GM18867 (cell line): ENCODE measurements around the gene ETS1.

ENCODE experiments used
- ATAC-seq: cut with Tn5 transposase; IDR thresholded peaks from one replicate; pipeline ENCODE4 v1.9.1; 2021; ENCODE audit warnings: mild to moderate bottlenecking, moderate library complexity; ENCODE audit not compliant: unreplicated experiment

ETS1 gene

DNA sequence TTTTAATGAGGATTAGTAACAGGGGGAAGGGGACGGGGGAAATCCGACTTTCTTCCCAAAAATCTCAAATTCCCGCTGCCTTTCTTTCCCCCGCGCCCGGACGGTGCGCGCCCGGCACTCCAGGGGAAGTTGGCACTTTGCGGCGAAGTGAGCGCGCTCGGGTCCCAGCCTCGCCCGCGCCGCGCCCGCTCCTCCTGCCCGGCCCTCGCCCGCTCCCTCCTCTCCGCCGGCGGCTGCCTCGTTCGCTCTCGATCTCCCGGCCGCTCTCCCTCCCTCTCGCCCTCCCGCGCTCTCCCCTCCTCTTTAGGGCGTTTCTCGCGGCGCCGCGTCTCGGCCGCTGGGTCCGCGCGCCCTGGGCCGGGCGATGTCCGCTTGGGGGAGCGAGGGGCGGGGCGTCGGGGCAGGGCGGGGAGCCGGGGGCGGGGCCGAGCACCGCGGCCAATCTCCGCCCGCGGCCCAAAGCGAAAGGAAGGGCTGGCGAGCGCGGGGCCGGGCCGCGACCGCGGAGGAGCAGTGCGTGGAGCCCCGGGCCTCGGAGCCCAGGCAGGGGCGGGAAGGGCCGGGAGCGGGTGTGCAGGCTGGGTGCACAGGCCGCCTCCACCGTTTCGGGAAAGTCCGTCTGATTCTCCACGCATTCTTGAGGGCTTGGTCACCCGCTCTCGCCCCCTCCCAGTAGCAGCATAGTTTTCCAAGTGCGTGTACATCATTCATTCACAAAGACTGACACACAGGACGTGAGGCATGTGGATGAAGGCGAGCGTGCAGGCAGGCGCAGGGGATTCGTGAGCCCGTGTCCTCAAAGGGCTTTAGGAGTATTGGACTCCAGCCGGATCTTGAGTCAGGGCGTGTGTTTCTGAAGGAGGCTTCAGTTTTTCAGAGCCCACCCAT, 65.1 kb downstream of the ETS1 start:
- peak; percentile 86 for ATAC-seq

- no peak for ATAC-seq
These were observed 65.7 kb downstream of the ETS1 start for GRCh38 chr11:128521682-128522054.

DNA sequence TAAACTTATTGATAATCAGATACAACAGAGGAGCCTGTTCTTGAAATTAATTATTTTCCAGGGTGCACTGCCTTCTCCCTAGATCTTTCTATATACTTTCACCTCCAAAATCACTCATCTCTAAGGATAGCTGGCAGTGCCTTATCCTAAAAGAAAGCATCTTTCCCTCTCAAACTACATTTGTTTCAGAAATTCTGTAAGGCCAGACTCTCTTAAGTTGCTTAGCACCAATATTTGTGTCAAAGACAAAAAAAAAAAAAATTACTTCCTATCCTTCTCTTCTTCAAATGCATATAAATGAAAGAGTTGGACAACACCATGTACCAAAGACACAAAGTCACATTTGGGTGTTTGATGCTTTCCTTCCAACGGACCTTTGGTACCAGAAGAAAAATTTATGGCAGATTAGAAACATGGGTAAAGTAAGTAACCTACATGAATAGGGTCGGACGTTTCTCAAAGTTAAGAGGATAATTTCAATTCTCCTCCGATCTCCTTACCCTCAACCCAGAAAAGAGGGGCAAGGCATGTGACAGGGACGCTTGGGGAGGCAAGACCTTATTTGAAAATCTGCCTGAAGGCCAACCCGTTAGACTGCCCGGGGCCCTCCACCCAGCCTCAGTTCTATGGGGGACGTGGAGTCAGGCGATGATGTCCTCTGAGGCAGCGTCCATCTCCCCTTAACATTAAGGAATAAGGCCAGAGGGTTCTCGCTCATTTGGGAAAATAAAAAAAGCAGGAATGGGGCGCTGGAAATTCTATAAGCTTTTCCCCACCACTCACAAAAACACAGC, 66.3 kb downstream of the ETS1 start:
- ATAC-seq, result no peak

- no peak for ATAC-seq
These were observed 67.0 kb downstream of the ETS1 start for GRCh38 chr11:128520206-128520887.

GRCh38 chr11:128519338-128519737, 68.0 kb downstream of the ETS1 start:
- ATAC-seq, result no peak

- no peak for ATAC-seq
These were observed 68.7 kb downstream of the ETS1 start for GRCh38 chr11:128518493-128519207.

- no peak for ATAC-seq
These were observed 69.7 kb downstream of the ETS1 start for GRCh38 chr11:128517451-128518230.

- ATAC-seq, result no peak
These were observed 70.5 kb downstream of the ETS1 start for GRCh38 chr11:128516886-128517285.

DNA sequence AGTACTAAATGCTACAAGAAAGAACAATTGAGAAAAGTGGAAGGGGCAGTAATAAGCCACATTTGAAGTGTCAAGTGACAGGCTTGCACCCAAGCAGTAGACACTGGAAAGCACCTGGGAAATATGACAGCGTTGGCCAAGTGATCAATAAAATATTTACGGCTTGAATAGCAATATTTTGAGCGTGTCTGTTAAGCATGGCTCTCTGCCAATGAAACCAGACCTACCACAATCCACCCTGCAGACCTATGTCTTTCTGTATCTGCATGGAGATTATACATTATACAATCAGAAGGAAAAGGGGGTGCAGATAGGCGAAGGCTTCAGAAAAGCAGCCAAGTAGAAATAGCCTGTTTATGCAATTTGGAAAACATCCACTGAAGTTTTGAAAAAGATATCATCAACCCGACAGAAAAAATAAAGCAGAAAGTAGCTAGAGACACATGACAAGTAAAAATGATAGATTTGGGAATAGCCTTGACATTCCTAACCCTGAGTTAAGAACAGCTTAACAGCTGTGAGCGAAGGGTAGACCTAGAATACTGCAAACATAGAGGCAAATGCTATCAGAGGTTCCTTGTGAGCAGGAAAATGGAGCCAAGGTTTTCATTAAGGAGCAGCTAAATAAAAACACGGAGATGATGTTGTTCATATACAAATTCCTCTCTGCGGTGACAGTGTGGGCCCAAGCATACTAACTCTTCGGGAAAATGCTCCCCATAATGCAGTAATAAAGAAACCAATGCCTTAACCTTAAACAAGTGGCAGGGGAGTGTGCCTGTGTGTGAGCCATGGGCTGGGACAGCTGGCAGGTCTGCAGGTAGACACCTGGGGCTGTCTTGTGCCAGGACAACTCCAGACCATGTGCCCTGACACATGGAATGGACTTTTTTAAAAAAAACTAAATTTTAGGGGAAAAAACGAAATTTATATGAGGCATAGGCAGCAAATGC, 71.3 kb downstream of the ETS1 start:
- no peak for ATAC-seq

GRCh38 chr11:128515086-128515485, 72.3 kb downstream of the ETS1 start:
- ATAC-seq, result no peak

- no peak for ATAC-seq
These were observed 73.3 kb downstream of the ETS1 start for GRCh38 chr11:128513915-128514681.

- ATAC-seq, result no peak
These were observed 74.8 kb downstream of the ETS1 start for GRCh38 chr11:128512474-128512996.

GRCh38 chr11:128511712-128512111, 75.6 kb downstream of the ETS1 start:
- ATAC-seq, result no peak

GRCh38 chr11:128509621-128510389, 77.6 kb downstream of the ETS1 start:
- no peak for ATAC-seq

- ATAC-seq, result no peak
These were observed 78.4 kb downstream of the ETS1 start for GRCh38 chr11:128508770-128509510.

GRCh38 chr11:128507936-128508335, 79.4 kb downstream of the ETS1 start:
- ATAC-seq, result no peak
